Vagina (tissue), 2 donors: ENCODE data around the gene PRICKLE4. TPM values are rescaled to one million over a fixed set of nuclear protein-coding genes. Genes with fewer than 3 reads are reported as not detected.

Experiments
- DNase-seq, 2 donors: peaks; one replicate each; pipeline ENCODE4 v3.0.0-alpha.2; 2017; ENCODE audit errors: extremely low spot score in 2 of 2
- H3K27ac ChIP-seq: fragments of 200-600 bp; sonication (generic); one replicate; pipeline ENCODE4 v1.5.1; 2019
- H3K27me3 ChIP-seq: fragments of 200-600 bp; sonication (generic); one replicate; pipeline ENCODE4 v1.5.1; 2019
- H3K36me3 ChIP-seq, 2 donors: fragments of 200-600 bp; sonication (generic); one replicate each; pipeline ENCODE4 v1.5.1; 2017 to 2019
- H3K4me1 ChIP-seq: fragments of 200-600 bp; sonication (generic); one replicate; pipeline ENCODE4 v1.5.1; 2019
- H3K4me3 ChIP-seq, 2 donors: fragments of 200-600 bp; sonication (generic); 1 replicate in 1 of 2; 2 replicates in 1 of 2; pipeline ENCODE4 v1.5.1; 2016 to 2019
- H3K9me3 ChIP-seq: fragments of 200-600 bp; sonication (generic); one replicate; pipeline ENCODE4 v1.5.1; 2019
- CTCF ChIP-seq, 3 experiments: fragments of 450-650 bp in 2 of 3; fragments of 200-600 bp in 1 of 3; sonication (generic) in 1 of 3; IDR thresholded peaks; one replicate each; pipeline ENCODE4 v1.5.1; 2017 to 2019; ENCODE audit warnings: antibody characterized with exemption in 3 of 3, mild to moderate bottlenecking in 2 of 3, moderate library complexity in 2 of 3
- POLR2A ChIP-seq, 2 donors: fragments of 450-650 bp; IDR thresholded peaks; one replicate each; pipeline ENCODE4 v1.6.1; 2017; ENCODE audit warnings: antibody characterized with exemption in 2 of 2, mild to moderate bottlenecking in 2 of 2, moderate library complexity in 2 of 2
- POLR2AphosphoS5 ChIP-seq, 2 donors: sonication (generic); formaldehyde crosslinking; IDR thresholded peaks; one replicate each; pipeline ENCODE4 v1.9.0; 2017; ENCODE audit warnings: antibody characterized with exemption in 2 of 2, mild to moderate bottlenecking in 2 of 2, low read depth in 1 of 2; ENCODE audit not compliant: insufficient read depth in 1 of 2
- intact Hi-C: fragments of 100-400 bp; cut with DNase I; formaldehyde crosslinking; loops from one replicate; pipeline ENCODE4 v1.15.1; 2023
- small RNA-seq: library from RNA; depleted of rRNA; stranded (forward); fragments of <200 nt; gene quantifications from one replicate; pipeline ENCODE3, GENCODE V24; 2016
- total RNA-seq: library from RNA; depleted of rRNA; stranded (reverse); fragments of >200 nt; gene quantifications from one replicate; pipeline ENCODE4 v1.2.3, GENCODE V29; 2016

PRICKLE4 gene
- total RNA-seq, 1 donor from 2014 or later: 10.1 TPM

DNA sequence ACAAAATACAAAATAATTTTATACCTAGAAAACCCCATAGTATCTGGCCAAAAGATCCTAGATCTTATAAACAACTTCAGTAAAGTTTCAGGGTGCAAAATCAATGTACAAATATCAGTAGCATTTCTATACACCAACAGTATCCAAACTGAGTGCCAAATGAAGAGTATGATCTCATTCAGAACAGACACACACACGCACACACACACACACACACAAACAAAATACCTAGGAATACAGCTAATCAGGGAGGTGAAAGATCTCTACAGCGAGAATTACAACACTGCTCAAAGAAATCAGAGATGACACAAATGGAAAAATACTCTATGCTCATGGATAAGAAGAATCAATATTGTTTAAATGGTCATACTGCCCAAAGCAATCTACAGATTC, 56.1 kb downstream of the PRICKLE4 start:
- no peaks in the 10 kb centered on the region for H3K27me3 ChIP-seq
- intact Hi-C loops: no loop called here
- H3K4me1 ChIP-seq: no peaks in the 10 kb centered on the region
- H3K36me3 ChIP-seq: no peaks in the 10 kb centered on the region
- no peaks in the 10 kb centered on the region for H3K9me3 ChIP-seq
- no peak overlapping the region for H3K4me3 ChIP-seq
- TF ChIP-seq POLR2AphosphoS5 (IDR thresholded peaks at IDR 0.05; ENCODE audit: insufficient read depth in 1 of 2, low read depth in 1 of 2) (no peak), CTCF (IDR thresholded peaks at IDR 0.05) (no peak), POLR2A (IDR thresholded peaks at IDR 0.05) (no peak)
- H3K27ac ChIP-seq: no peak overlapping the region
- no peak for DNase-seq

Small RNAs within 50 kb of the gene (small RNA-seq; reads per million reads assigned to genes)
- gene AL365205.2: not detected
- not detected for gene AL365205.3
- gene RF00393: not detected

Other genes with a start within 250 kb of the PRICKLE4 start
- 7.4 TPM for gene FOXP4, start 234.4 kb upstream of the PRICKLE4 start, total RNA-seq
- 37.3 TPM for gene MDFI, start 142.3 kb upstream of the PRICKLE4 start, total RNA-seq
- 37.8 TPM for gene TFEB, start 45.2 kb upstream of the PRICKLE4 start, total RNA-seq
- gene PGC, start 33.4 kb upstream of the PRICKLE4 start, total RNA-seq: 3.4 TPM
- 4.4 TPM for gene FRS3, start 882 bp upstream of the PRICKLE4 start, total RNA-seq
- 105 TPM for gene TOMM6, start 6.9 kb downstream of the PRICKLE4 start, total RNA-seq
- 9.1 TPM for gene USP49, start 114.6 kb downstream of the PRICKLE4 start, total RNA-seq
- 9.6 TPM for gene MED20, start 140.4 kb downstream of the PRICKLE4 start, total RNA-seq
- 16.0 TPM for gene BYSL, start 140.7 kb downstream of the PRICKLE4 start, total RNA-seq
- 122 TPM for gene CCND3, start 161.0 kb downstream of the PRICKLE4 start, total RNA-seq